Inflammatory macrophage treated with lipopolysaccharide for 1 hour (primary cell): ENCODE results near the gene TBC1D22A.

Experiments used
- DNase-seq, 2 donors: peaks; one replicate each; pipeline ENCODE4 v3.0.0-alpha.2; 2020 to 2022

The TBC1D22A gene

GRCh38 chr22:47197773-47198500 is 435.5 kb downstream of the TBC1D22A start:
- no peak for DNase-seq

DNA sequence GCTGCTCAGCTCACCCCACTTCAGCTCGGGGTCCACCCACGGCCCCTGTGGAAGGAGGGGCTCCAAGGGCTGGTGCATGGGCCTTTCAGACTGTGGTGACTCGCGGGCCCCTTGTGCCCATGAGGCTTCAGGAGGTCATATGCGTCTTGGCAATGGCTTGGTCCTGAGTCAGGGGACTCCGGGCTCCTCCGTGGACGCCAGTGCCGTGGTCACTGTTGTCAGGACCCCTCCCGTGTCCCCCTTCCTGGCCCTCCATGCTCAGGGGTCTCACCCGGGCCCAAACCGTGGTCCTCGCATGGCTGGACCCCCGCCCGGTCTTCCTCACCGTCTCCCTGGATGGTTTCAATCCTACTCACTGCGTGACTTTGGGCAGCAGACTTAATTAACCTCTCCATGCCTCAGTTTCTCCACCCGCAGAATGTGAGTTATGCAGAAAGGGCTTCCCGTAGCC is 436.4 kb downstream of the TBC1D22A start:
- no peak for DNase-seq

- no peak for DNase-seq
Measured at GRCh38 chr22:47199261-47199978, 437.0 kb downstream of the TBC1D22A start.

DNA sequence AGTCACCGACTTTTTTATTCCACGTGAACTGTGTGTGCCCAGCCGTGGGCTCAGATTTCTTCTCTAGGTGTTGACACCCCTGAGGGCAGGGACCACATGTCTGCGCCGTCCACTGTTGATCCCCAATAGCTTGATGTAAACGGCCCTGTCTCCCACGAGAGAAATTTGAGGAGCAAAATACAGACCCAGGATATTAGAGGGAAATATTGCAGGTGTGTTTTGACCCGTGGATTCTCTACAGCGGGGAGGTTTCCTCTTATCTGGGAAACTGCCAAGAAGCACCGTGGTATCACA is 437.5 kb downstream of the TBC1D22A start:
- DNase-seq, result no peak

DNA sequence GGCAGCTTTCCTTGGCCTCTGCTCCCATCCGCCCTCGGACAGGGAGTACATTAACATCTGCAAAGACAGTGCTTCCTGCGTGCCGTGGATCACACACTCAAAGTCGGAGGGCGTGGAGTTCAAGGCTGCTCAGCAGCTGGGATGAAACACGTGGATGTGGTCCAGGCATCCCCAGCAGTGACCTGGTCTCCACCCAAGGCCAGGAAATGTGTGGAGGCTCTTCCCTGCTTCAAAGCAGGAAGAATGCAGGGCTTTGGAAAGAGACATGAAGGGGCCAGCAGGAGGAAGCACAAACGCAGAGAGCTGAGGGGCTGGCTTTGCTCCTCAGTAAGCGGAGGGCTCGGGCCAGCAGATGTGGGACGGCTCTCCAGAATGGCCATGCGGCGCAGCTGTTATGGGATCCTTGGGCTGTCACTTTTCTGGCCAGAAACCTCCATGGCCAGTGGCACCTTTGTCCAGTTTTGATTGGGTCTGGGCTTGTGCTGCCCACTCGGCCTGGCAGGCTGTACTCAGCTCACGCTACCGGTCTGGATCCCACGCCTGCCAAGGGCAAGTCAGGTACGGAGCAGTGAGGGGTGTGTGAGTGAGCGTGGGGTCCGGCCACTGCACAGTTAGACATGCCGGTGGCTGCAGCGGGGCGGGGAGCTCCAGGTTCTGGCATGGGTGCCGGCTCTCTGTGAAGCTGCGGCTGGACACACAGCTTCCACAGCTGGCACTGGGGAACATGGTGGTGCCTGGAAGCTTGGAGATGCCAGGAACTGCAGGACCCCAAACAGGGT is 438.0 kb downstream of the TBC1D22A start:
- no peak for DNase-seq

GRCh38 chr22:47201186-47201995 is 438.9 kb downstream of the TBC1D22A start:
- no peak for DNase-seq

DNA sequence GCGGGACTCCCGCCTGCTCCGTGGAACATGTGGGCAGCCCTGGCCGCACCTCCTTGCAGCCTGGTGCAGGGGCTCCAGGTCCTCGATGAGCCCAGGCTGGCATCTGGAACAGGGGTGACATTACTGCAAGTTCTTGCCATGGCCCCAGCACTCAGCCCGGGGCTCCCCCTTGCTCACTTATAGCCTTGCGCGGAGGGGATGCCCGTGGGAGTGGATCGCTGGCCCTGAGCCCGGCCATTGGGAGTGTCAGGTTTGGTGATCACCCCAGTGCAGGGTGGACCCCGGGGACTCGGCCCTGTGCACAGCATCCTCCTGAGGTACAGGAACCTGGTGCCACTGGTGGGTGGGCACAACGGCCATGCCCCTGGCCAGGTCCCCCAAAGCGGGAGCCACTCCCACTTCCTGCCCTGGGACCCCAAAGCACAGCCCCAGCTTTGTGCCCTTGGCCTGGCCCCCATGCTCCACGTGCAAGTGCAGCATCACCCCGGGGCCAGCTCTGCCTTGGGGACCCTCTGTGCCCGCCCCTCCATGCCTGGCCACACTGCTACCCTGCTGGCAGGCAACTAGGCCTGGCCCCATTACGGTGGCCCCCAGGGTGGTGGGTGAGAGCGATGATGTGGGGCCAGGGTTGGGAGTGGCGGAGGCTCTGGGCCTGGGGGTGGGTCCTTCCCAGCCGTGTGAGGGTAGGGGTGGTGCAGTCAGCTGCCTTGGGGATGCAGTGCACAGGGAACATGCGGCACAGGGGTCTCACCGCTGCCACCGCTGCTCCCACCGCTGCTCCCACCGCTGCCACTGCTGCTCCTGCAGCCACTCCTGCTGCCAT is 439.8 kb downstream of the TBC1D22A start:
- DNase-seq, result no peak

- DNase-seq, result no peak
Measured at GRCh38 chr22:47202819-47203553, 440.5 kb downstream of the TBC1D22A start.

- DNase-seq, result no peak
Measured at GRCh38 chr22:47203554-47203991, 441.1 kb downstream of the TBC1D22A start.

DNA sequence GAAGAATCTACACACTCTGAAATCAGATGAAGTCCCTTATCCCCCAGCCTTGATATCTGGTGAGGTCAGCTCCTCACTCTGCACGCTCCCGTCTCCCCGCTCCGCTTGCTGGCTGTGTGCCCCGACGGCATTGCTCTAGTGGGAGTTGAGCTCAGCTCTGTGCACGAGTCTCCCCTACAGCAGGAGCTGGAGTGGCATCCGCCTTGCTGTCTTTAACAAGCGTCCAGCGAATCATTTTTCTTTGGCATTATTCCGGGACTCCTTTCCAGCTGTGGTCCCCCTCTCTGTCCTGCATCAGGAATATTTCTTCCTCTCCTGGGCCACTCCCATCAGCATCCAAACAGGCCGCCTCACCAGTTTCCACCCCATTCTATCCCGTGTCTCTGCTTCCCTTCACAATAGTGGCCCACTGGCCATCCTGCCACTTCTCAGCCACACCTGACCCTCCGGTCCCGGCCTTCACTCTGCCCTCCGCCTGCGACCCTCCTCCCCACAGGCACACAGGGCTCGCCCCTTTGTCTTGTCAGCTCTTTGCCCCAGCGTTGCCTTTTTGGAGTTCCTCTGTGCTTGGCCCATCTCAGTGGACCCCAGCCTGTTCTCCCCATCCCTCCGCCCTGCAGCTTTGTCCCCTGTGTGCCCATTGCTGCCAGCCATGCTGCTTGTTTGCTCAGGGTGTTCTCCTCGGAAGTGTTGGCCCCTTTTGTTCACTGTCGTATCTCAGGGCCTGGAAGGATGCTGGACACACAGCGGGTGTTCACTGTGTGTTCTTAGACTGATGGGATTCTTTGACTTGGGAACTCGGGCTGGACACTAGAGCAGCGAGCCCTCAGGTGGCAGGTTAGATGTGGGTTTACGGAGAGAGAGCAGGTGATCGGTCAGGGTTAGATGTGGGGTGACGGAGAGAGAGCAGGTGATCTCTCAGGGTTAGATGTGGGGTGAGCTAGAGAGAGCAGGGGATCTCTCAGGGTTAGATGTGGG is 441.8 kb downstream of the TBC1D22A start:
- DNase-seq, result no peak

DNA sequence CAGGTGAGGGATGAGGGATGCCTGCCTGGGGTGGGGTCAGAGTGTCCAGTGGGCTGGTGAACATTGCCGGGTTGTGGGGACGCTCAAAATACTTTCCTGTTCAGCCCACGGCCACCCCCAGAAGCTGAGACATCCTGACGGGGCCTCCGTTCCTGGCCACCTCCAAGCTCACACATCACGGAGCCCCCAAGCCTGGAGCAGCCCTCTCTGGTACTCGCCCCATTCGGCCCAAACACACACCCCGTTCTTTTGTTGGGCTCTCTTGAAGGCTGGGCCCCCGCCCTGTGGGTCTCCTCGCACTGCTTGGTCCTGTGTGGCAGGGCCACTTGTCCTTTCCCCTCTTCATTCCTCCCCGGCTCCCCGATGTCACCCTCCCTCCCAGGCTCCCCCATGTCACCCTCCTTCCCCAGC is 442.6 kb downstream of the TBC1D22A start:
- no peak for DNase-seq

GRCh38 chr22:47205554-47205953 is 443.1 kb downstream of the TBC1D22A start:
- no peak for DNase-seq

DNA sequence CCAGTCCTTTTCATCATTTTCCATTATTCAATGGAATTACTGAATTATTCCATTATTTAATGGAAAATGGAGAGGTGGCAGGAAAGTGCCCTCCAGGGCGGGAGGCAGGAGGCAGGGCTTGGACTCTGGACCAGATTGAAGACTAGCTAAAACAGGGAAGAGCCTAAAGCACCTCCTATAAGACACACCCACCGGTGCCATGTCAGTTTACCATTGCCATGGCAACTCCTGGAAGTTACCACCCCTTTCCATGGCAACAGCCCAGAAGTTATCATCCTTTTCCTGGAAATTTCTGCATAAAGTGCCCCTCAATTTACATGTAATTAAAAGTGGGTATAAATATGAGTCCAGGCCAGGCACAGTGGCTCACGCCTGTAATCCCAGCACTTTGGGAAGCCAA is 443.7 kb downstream of the TBC1D22A start:
- no peak for DNase-seq

DNA sequence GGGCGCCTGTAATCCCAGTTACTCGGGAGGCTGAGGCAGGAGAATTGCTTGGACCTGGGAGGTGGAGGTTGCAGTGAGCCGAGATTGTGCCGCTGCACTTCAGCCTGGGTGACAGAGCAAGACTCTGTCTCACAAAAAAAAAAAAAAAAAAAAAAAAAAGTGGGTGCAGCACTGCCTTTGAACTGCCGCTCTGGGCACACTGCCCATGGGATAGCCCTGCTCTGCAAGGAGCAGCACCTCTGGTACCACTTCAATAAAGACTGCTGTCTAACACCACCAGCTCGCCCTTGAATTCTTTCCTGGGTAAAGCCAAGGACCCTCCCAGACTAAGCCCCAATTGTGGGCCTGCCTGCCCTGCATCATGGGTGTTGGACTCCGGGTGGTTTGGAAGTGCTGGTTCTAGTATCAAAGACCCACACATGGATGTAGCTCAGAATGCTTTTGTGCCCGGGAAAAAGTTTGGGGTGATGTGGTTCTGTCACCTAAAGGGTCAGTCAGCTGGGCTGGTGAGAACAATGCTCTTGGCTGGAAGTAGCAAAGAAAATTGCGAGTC is 444.3 kb downstream of the TBC1D22A start:
- DNase-seq, result no peak

DNA sequence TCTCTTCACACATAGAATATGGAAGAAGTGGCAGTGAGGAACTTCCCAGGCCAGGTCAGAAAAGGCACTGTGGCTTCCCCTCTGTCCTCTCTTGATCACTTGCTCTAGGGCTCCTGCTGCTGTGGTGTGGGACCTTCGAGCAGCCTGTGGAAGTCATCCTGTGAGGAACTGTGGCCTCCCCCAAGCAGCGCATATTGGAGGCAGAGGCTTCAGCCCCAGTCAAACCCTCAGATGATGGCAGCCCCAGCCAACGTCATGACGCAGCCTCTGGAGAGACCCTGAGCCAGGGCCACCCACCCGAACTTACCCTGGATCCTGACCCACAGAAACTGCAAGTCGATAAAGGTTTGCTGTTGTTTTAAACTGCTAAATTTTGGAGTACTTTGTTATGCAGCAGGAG is 444.9 kb downstream of the TBC1D22A start:
- no peak for DNase-seq

DNA sequence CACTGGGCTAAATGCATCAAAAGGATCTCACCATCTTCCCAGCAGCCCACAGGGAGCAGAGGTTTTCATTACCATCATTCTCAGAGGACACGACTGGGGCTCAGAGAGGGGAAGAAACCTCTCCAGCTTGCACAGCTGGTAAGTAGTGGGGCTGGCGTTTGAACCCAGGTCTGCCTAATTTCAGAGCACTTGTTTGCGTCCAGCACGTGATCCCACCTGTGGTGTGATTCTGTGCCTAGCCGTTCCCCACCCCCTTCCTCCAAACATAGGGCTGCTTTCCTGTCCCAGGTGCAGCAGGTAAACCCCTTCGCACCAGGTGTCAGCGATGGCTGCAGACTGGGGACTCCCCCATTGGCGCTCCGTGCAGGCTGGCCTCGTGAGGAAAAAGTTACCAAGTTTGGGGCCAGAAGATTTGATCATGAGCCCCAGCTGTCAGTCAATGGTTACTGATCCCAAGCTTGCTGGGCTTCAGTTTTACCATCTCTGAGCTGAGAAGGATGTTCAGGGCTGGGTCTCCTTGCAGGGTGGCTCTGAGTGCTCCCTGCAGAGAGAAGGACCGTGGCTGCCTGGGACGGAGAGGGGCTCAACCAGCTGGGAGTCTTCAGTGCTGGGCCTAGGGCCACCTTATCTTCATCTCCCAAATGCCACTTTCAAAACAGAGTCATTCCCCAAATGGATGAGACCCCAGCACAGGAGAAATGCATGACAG is 445.6 kb downstream of the TBC1D22A start:
- no peak for DNase-seq

- DNase-seq, result no peak
Measured at GRCh38 chr22:47208630-47209029, 446.2 kb downstream of the TBC1D22A start.

DNA sequence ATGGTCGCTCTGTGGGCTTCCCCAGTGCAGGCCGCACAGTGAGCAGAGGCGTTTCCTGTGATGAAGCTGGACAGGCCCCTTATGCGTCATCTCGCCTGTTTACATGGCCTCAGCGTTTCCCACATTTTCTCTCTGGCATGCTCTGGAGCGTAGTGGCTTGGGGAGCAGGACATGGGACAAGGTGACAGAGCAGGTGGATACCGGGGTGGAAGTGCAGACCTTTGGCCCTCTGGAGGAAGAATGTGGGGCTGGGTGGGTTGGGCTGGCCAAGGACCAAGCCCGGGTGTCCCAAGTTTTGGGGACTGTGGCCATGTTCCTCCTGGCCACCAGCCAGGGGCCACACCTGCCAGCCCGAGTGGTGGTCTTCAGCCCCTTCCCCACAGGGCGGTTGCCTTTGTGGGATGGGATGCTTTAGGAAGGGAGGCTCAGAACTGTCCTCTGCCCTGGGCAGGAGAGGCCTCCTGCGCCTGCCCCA is 446.6 kb downstream of the TBC1D22A start:
- DNase-seq, result no peak

- DNase-seq, result no peak
Measured at GRCh38 chr22:47209547-47210023, 447.1 kb downstream of the TBC1D22A start.
